Right lobe of liver (tissue), 4 donors: ENCODE results near the gene MMGT1.

Source experiments
- CTCF ChIP-seq, 4 donors: fragments of 200-600 bp in 3 of 4; fragments of 450-650 bp in 1 of 4; IDR thresholded peaks; one replicate each; pipeline versions ENCODE4 v1.5.1 to v1.8.0; 2016 to 2022; ENCODE audit warnings: antibody characterized with exemption in 4 of 4, mild to moderate bottlenecking in 2 of 4
- POLR2A ChIP-seq: fragments of 450-650 bp; IDR thresholded peaks from one replicate; pipeline ENCODE4 v1.6.1; 2017; ENCODE audit warnings: antibody characterized with exemption, mild to moderate bottlenecking
- donor health status: DM: no; HTN: no; CAD: no.
- donor health status: DM: no; HTN: no; CAD: no.
- donor health status: DM: no; HTN: yes; CAD: no.

DNA sequence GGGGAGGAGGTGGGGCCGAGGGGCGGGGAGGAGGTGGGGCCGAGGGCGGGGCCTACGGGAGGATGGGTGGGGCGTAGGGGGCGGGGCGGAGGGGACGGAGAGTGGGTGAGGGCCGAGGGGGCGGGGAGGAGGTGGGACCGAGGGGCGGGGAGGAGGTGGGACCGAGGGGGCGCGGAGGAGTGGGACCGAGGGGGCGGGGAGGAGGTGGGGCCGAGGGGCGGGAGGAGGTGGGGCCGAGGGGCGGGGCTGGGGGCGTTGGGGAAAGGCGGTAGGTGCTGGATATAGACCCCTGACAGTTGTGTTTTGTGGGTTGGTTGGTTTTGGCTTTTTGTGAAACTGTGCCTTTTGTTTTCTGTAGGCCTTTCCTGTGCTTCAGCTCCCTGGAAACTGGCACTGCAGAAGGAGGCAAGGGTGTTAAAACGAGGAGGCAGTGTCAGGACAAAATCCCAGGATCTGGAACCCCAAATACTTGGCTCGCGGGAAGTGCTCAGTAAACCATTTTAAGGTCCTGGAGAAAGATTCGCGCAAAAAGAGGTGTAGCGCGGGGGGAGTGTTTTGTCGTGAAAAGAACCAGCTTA lies 580 bp upstream of the MMGT1 start:
- TF ChIP-seq CTCF (IDR thresholded peaks at IDR 0.05), result no peak
- no peak for TF ChIP-seq POLR2A
